Thyroid gland (tissue), 4 donors: ENCODE measurements around the gene NLRP10. TPM values are rescaled to one million over a fixed set of nuclear protein-coding genes. Genes with fewer than 3 reads are reported as not detected.

ENCODE experiments used
- DNase-seq, 2 donors: peaks; one replicate each; pipeline ENCODE4 v3.0.0-alpha.2; 2019
- H3K27ac ChIP-seq, 3 donors: fragments of 200-600 bp; sonication (generic); 1 replicate in 2 of 3; 2 replicates in 1 of 3; pipeline ENCODE4 v1.5.1; 2016 to 2019; ENCODE audit warnings: mild to moderate bottlenecking in 1 of 3, moderate library complexity in 1 of 3
- H3K27me3 ChIP-seq: fragments of 200-600 bp; sonication (generic); one replicate; pipeline ENCODE4 v1.5.1; 2019
- H3K36me3 ChIP-seq, 2 donors: fragments of 200-600 bp; sonication (generic); one replicate each; pipeline ENCODE4 v1.5.1; 2016 to 2019
- H3K4me1 ChIP-seq, 2 donors: fragments of 200-600 bp; sonication (generic); one replicate each; pipeline ENCODE4 v1.5.1; 2017 to 2019
- H3K4me3 ChIP-seq, 3 donors: fragments of 200-600 bp; sonication (generic); replicated peaks in 1 of 3; 1 replicate in 2 of 3; 2 replicates in 1 of 3; pipeline ENCODE4 v1.5.1; 2016; ENCODE audit warnings: mild to moderate bottlenecking in 1 of 3
- H3K9me3 ChIP-seq: fragments of 200-600 bp; sonication (generic); one replicate; pipeline ENCODE4 v1.5.1; 2017
- POLR2A ChIP-seq, 2 donors: fragments of 450-650 bp; IDR thresholded peaks; one replicate each; pipeline ENCODE4 v1.6.1; 2017; ENCODE audit warnings: antibody characterized with exemption in 2 of 2, mild to moderate bottlenecking in 2 of 2, moderate library complexity in 1 of 2
- WGBS, 2 donors: methylation state at CpG; one replicate each; pipeline ENCODE4 v1.1.5; 2017; 5-methylcytosine and 5-hydroxymethylcytosine counted together
- intact Hi-C: fragments of 100-400 bp; cut with DNase I; formaldehyde crosslinking; loops from one replicate; pipeline ENCODE4 v1.15.1; 2023
- total RNA-seq, 4 donors: library from RNA; depleted of rRNA; stranded (reverse); fragments of >200 nt; gene quantifications; one replicate each; pipeline ENCODE4 v1.2.3, GENCODE V29; 2016
- TF ChIP-seq, protein P1 (sequence below), 6 experiments: fragments of 200-600 bp in 3 of 6; fragments of 450-650 bp in 3 of 6; sonication (generic) in 3 of 6; IDR thresholded peaks; one replicate each; pipeline ENCODE4 v1.5.1; 2016 to 2019; ENCODE audit warnings: antibody characterized with exemption in 6 of 6, mild to moderate bottlenecking in 2 of 6, inconsistent platforms in 1 of 6, moderate library complexity in 1 of 6

NLRP10 gene
- total RNA-seq, 4 donors from 2014 or later, result not detected

- DNase-seq, result no peak
- no peak overlapping the region for H3K4me3 ChIP-seq
- no peak overlapping the region for H3K27ac ChIP-seq
- no peaks in the 10 kb centered on the region for H3K27me3 ChIP-seq
- no peak for TF ChIP-seq POLR2A (IDR thresholded peaks at IDR 0.05)
- TF ChIP-seq, protein P1, sequence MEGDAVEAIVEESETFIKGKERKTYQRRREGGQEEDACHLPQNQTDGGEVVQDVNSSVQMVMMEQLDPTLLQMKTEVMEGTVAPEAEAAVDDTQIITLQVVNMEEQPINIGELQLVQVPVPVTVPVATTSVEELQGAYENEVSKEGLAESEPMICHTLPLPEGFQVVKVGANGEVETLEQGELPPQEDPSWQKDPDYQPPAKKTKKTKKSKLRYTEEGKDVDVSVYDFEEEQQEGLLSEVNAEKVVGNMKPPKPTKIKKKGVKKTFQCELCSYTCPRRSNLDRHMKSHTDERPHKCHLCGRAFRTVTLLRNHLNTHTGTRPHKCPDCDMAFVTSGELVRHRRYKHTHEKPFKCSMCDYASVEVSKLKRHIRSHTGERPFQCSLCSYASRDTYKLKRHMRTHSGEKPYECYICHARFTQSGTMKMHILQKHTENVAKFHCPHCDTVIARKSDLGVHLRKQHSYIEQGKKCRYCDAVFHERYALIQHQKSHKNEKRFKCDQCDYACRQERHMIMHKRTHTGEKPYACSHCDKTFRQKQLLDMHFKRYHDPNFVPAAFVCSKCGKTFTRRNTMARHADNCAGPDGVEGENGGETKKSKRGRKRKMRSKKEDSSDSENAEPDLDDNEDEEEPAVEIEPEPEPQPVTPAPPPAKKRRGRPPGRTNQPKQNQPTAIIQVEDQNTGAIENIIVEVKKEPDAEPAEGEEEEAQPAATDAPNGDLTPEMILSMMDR (IDR thresholded peaks at IDR 0.05), result no peak
- intact Hi-C loops, result loop anchor here (5.0 kb wide), 1 partner anchor 84 kb away; no protein-coding TSS in a partner anchor
- H3K4me1 ChIP-seq, result no peaks in the 10 kb centered on the region
- H3K9me3 ChIP-seq, result no peaks in the 10 kb centered on the region
- 39 to 44% methylated on average over 4 of the region's 4 CpGs for WGBS, 2 donors
- no peaks in the 10 kb centered on the region for H3K36me3 ChIP-seq
These were observed 43.0 kb upstream of the NLRP10 start for GRCh38 chr11:8008212-8008611.

DNA sequence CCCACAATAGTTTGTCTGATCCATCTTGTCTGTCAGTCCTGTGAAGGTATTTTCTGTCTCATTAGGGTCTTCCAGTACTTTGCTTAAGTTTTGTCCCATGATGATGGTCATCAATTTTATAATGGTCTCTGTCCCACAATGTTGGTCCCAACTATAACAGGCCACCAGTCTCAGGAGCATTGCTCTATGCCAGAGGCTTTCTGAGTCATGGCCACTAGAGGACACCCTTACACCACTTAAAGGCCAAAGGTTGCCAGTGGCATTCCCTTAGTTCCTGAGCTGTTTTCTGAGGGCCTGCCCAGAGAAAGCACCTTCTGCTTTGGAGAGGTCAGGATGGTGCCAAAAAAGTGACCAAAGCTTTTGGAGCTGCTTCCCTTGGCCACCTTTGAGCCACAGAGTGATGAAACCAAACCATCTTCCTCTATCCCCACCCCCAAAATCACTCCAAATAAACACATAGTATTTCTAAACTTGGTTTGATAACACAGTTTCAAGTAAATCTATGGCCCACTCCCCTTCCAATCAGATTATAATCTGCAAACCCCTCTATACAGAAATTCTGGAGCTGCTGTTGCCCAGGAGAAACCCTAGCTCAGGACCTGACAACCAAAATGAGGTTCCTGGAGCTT lies 41.2 kb upstream of the NLRP10 start:
- no peaks in the 10 kb centered on the region for H3K9me3 ChIP-seq
- intact Hi-C loops, result loop anchor here (5.0 kb wide), 1 partner anchor 86 kb away; no protein-coding TSS in a partner anchor
- peak; percentile 67 to 70 for DNase-seq

DNA sequence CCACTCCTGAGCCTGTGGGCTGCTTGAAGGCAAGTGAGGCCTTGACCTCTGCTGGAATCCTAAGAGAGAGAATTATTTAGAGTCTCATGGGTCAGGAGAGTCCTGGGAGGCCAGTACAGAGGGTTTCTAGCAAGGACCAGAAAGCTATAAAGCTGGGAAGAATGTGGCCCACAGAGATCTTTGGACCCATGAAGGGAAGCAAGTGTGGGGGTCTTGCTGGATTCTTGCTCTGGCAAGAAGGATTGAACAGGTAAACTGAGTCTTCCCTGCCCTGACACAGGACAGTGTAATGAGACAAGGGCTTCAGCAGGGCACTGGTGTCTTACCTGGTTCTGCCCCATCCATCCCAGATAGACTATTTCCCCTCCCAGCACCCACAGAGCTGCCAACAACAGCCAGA lies 40.3 kb upstream of the NLRP10 start:
- Histone ChIP-seq H3K9me3 (no peaks in the 10 kb centered on the region), H3K4me3 (no peak overlapping the region), H3K4me1 (no peaks in the 10 kb centered on the region), H3K36me3 (no peaks in the 10 kb centered on the region), H3K27me3 (no peaks in the 10 kb centered on the region), H3K27ac (no peak overlapping the region)
- TF ChIP-seq POLR2A (IDR thresholded peaks at IDR 0.05), result no peak
- TF ChIP-seq, protein P1 (IDR thresholded peaks at IDR 0.05), result no peak
- no peak for DNase-seq
- intact Hi-C loops, result loop anchor here (5.0 kb wide), 1 partner anchor 87 kb away; no protein-coding TSS in a partner anchor

More for the DNA sequence above, 41.2 kb upstream of the NLRP10 start:
- Histone ChIP-seq H3K36me3 (no peaks in the 10 kb centered on the region), H3K4me3 (no peak overlapping the region), H3K4me1 (no peaks in the 10 kb centered on the region), H3K27ac (no peak overlapping the region), H3K27me3 (no peaks in the 10 kb centered on the region)
- no peak for TF ChIP-seq POLR2A (IDR thresholded peaks at IDR 0.05)
- TF ChIP-seq, protein P1 (IDR thresholded peaks at IDR 0.05), result peak; percentile 69 to 97 (median 89)

DNA sequence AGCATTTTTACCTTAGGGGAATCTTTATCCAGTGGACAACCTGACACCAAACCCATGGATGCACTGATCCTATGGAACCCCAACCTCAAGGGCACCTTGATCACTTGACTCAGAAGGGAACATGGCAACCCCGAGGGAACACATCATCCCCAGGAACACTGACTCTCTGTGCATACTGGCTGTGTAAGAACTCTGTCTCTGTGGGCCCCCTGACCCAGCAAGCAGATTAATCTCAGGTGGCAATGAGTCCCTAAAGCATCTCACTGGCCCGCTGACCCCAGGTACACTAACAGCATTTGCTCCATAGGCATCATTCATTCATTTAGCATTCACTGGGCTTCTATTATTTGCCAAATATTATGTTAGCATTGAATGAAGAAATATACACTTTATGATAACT lies 38.8 kb upstream of the NLRP10 start:
- Histone ChIP-seq H3K36me3 (peaks cover 0 to 2% of the 10 kb centered on the region in 2 donors), H3K4me1 (no peaks in the 10 kb centered on the region), H3K4me3 (no peak overlapping the region), H3K9me3 (no peaks in the 10 kb centered on the region), H3K27ac (no peak overlapping the region), H3K27me3 (no peaks in the 10 kb centered on the region)
- DNase-seq, result no peak
- intact Hi-C loops, result no loop called here
- TF ChIP-seq POLR2A (IDR thresholded peaks at IDR 0.05), result no peak
- TF ChIP-seq, protein P1 (IDR thresholded peaks at IDR 0.05), result no peak
- 73 to 83% methylated on average over 2 of the region's 2 CpGs for WGBS, 2 donors

DNA sequence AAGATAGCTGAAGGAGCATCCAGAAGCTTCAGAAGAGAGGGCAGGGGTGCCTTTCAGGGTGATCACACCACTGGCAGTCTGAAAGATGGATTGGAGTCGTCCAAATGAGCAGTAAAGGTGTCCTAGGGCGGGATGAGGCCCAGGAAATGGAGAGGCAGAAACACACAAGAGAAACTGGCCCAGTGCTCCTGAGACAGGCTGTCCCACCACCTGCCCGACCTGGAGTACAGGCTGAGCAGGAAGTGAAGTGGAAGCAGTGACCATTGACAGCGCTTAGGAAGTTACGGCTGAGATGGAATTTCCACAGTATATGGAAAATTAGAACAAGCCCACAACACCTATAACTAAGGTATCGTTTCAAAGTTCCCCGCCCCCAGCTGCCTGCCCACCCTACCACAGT lies 37.9 kb upstream of the NLRP10 start:
- H3K27ac ChIP-seq, result no peak overlapping the region
- H3K4me3 ChIP-seq, result no peak overlapping the region
- no peaks in the 10 kb centered on the region for H3K27me3 ChIP-seq
- no peaks in the 10 kb centered on the region for H3K9me3 ChIP-seq
- H3K36me3 ChIP-seq, result peaks cover 0 to 6% of the 10 kb centered on the region in 2 donors
- WGBS, 2 donors, result 62 to 75% methylated on average over 7 of the region's 7 CpGs
- TF ChIP-seq, protein P1 (IDR thresholded peaks at IDR 0.05), result no peak
- no peak for TF ChIP-seq POLR2A (IDR thresholded peaks at IDR 0.05)
- DNase-seq, result no peak
- intact Hi-C loops, result no loop called here
- no peaks in the 10 kb centered on the region for H3K4me1 ChIP-seq
